ENCODE results near the gene OST4.

The OST4 gene

GRCh38 chr2:27071990-27072830 is 756 bp upstream of the OST4 start:
- no peaks in the 10 kb centered on the region; the same call in 1 of the 2 replicates for H3K9me3 ChIP-seq (ENCODE audit: low read depth, low read length)
- H3K4me3 ChIP-seq = peak overlapping the region; percentile 99
- TF ChIP-seq FOXP2 (optimal IDR thresholded peaks at IDR 0.05; ENCODE audit: control extremely low read depth, extremely low read length, insufficient read depth) = no peak
- no peak; the same call in 1 of the 2 replicates for TF ChIP-seq POLR2AphosphoS5 (IDR thresholded peaks at IDR 0.05; ENCODE audit: borderline replicate concordance, low read depth, low read length)
- TF ChIP-seq EZH2 (IDR thresholded peaks at IDR 0.05) = no peak
- H3K27ac ChIP-seq = peak overlapping the region; percentile 94
- H3K36me3 ChIP-seq (ENCODE audit: insufficient read depth, low read length) = peaks cover 28% of the 10 kb centered on the region
- H3K9ac ChIP-seq (ENCODE audit: insufficient read length) = peak overlapping the region; percentile 82
- no peak for DNase-seq (ENCODE audit: low read depth, low spot score)

GRCh38 chr2:27070653-27071276 is 689 bp downstream of the OST4 start:
- TF ChIP-seq FOXP2 (optimal IDR thresholded peaks at IDR 0.05; ENCODE audit: control extremely low read depth, extremely low read length, insufficient read depth) (no peak), POLR2AphosphoS5 (IDR thresholded peaks at IDR 0.05; ENCODE audit: borderline replicate concordance, low read depth, low read length) (no peak), EZH2 (IDR thresholded peaks at IDR 0.05) (no peak)

GRCh38 chr2:27069961-27070618 is 1.4 kb downstream of the OST4 start:
- no peaks in the 10 kb centered on the region; the same call in 1 of the 2 replicates for H3K9me3 ChIP-seq (ENCODE audit: low read depth, low read length)

More at GRCh38 chr2:27070653-27071276, 689 bp downstream of the OST4 start:
- DNase-seq (ENCODE audit: low read depth, low spot score) = no peak
- Histone ChIP-seq H3K4me3 (peak overlapping the region; percentile 99), H3K9ac (ENCODE audit: insufficient read length) (peak overlapping the region; percentile 96), H3K9me3 (ENCODE audit: low read depth, low read length) (no peaks in the 10 kb centered on the region; the same call in 1 of the 2 replicates), H3K36me3 (ENCODE audit: insufficient read depth, low read length) (peaks cover 28% of the 10 kb centered on the region), H3K27ac (peak overlapping the region; percentile 50; the same call in 1 of the 2 replicates)

GRCh38 chr2:27069436-27069835 is 2.0 kb downstream of the OST4 start:
- H3K27ac ChIP-seq = no peak overlapping the region
- H3K36me3 ChIP-seq (ENCODE audit: insufficient read depth, low read length) = peaks cover 28% of the 10 kb centered on the region
- no peaks in the 10 kb centered on the region; the same call in 1 of the 2 replicates for H3K9me3 ChIP-seq (ENCODE audit: low read depth, low read length)
- no peak overlapping the region for H3K9ac ChIP-seq (ENCODE audit: insufficient read length)
- TF ChIP-seq EZH2 (IDR thresholded peaks at IDR 0.05) = no peak
- TF ChIP-seq POLR2AphosphoS5 (IDR thresholded peaks at IDR 0.05; ENCODE audit: borderline replicate concordance, low read depth, low read length) = no peak
- no peak for TF ChIP-seq FOXP2 (optimal IDR thresholded peaks at IDR 0.05; ENCODE audit: control extremely low read depth, extremely low read length, insufficient read depth)
- no peak for DNase-seq (ENCODE audit: low read depth, low spot score)
- H3K4me3 ChIP-seq = no peak overlapping the region

More at GRCh38 chr2:27069961-27070618, 1.4 kb downstream of the OST4 start:
- TF ChIP-seq POLR2AphosphoS5 (IDR thresholded peaks at IDR 0.05; ENCODE audit: borderline replicate concordance, low read depth, low read length) = no peak
- no peak for TF ChIP-seq FOXP2 (optimal IDR thresholded peaks at IDR 0.05; ENCODE audit: control extremely low read depth, extremely low read length, insufficient read depth)
- TF ChIP-seq EZH2 (IDR thresholded peaks at IDR 0.05) = no peak
- Histone ChIP-seq H3K36me3 (ENCODE audit: insufficient read depth, low read length) (peaks cover 28% of the 10 kb centered on the region), H3K4me3 (peak overlapping the region; percentile 99), H3K27ac (no peak overlapping the region), H3K9ac (ENCODE audit: insufficient read length) (peak overlapping the region; percentile 96)
- DNase-seq (ENCODE audit: low read depth, low spot score) = no peak

- Histone ChIP-seq H3K36me3 (ENCODE audit: insufficient read depth, low read length) (peaks cover 28% of the 10 kb centered on the region), H3K27ac (no peak overlapping the region), H3K9me3 (ENCODE audit: low read depth, low read length) (no peaks in the 10 kb centered on the region), H3K9ac (ENCODE audit: insufficient read length) (no peak overlapping the region), H3K4me3 (no peak overlapping the region)
- DNase-seq (ENCODE audit: low read depth, low spot score) = no peak
- TF ChIP-seq POLR2AphosphoS5 (IDR thresholded peaks at IDR 0.05; ENCODE audit: borderline replicate concordance, low read depth, low read length) (no peak), EZH2 (IDR thresholded peaks at IDR 0.05) (no peak), FOXP2 (optimal IDR thresholded peaks at IDR 0.05; ENCODE audit: control extremely low read depth, extremely low read length, insufficient read depth) (no peak)
Measured at GRCh38 chr2:27067385-27067784, 4.1 kb downstream of the OST4 start.

GRCh38 chr2:27065128-27065527 is 6.3 kb downstream of the OST4 start:
- DNase-seq (ENCODE audit: low read depth, low spot score) = no peak
- TF ChIP-seq EZH2 (IDR thresholded peaks at IDR 0.05) (no peak), FOXP2 (optimal IDR thresholded peaks at IDR 0.05; ENCODE audit: control extremely low read depth, extremely low read length, insufficient read depth) (no peak), POLR2AphosphoS5 (IDR thresholded peaks at IDR 0.05; ENCODE audit: borderline replicate concordance, low read depth, low read length) (no peak)
- Histone ChIP-seq H3K9me3 (ENCODE audit: low read depth, low read length) (no peaks in the 10 kb centered on the region), H3K9ac (ENCODE audit: insufficient read length) (no peak overlapping the region), H3K27ac (no peak overlapping the region), H3K36me3 (ENCODE audit: insufficient read depth, low read length) (peaks cover 27% of the 10 kb centered on the region), H3K4me3 (no peak overlapping the region)

GRCh38 chr2:27060323-27060722 is 11.1 kb downstream of the OST4 start:
- no peak for DNase-seq (ENCODE audit: low read depth, low spot score)
- Histone ChIP-seq H3K9ac (ENCODE audit: insufficient read length) (no peak overlapping the region), H3K9me3 (ENCODE audit: low read depth, low read length) (no peaks in the 10 kb centered on the region), H3K4me3 (no peak overlapping the region), H3K36me3 (ENCODE audit: insufficient read depth, low read length) (peaks cover 36% of the 10 kb centered on the region), H3K27ac (0 out of 2 replicates have a peak overlapping the region, but pooled peaks have one; percentile 7)
- TF ChIP-seq EZH2 (IDR thresholded peaks at IDR 0.05) = no peak
- no peak for TF ChIP-seq FOXP2 (optimal IDR thresholded peaks at IDR 0.05; ENCODE audit: control extremely low read depth, extremely low read length, insufficient read depth)
- TF ChIP-seq POLR2AphosphoS5 (IDR thresholded peaks at IDR 0.05; ENCODE audit: borderline replicate concordance, low read depth, low read length) = no peak
